ENCODE data around the gene CEPT1.

- TF ChIP-seq POLR2A (IDR thresholded peaks at IDR 0.05; ENCODE audit: low read depth, low read length): no peak
- TF ChIP-seq POLR2AphosphoS5 (IDR thresholded peaks at IDR 0.05; ENCODE audit: low read depth, low read length): no peak
- no peak for TF ChIP-seq TAF1 (IDR thresholded peaks at IDR 0.05; ENCODE audit: low read depth, low read length)
- no peak for TF ChIP-seq PAX5 (IDR thresholded peaks at IDR 0.05; ENCODE audit: insufficient read depth, low read length, severe bottlenecking)
- no peak for TF ChIP-seq SPI1 (IDR thresholded peaks at IDR 0.05; ENCODE audit: low read depth, low read length)
- TF ChIP-seq POU2F2 (IDR thresholded peaks at IDR 0.05; ENCODE audit: low read depth, low read length): no peak
Measured at GRCh38 chr1:111163363-111163762, 23.3 kb downstream of the CEPT1 start.

Measured in GM12891 (cell line).